Astrocyte of the spinal cord (primary cell): Measurements from ENCODE around the gene SERINC5.

Source experiments
- DNase-seq: peaks from one replicate; pipeline ENCODE4 v3.0.0; 2011; ENCODE audit warnings: low read depth, low spot score
- H3K4me3 ChIP-seq: 2 replicates; pipeline ENCODE4 v1.5.1; 2011; ENCODE audit warnings: low read depth, mild to moderate bottlenecking, low read length, moderate library complexity
- in situ Hi-C: cut with HindIII; loops from 2 replicates; pipeline ENCODE4 v1.10.0; 2017; ENCODE audit warnings: low sequenced_read_pairs
- TF ChIP-seq, protein P1 (sequence below): IDR thresholded peaks from 2 replicates; pipeline ENCODE4 v1.5.1; 2012; ENCODE audit warnings: low read depth, mild to moderate bottlenecking, low read length, inconsistent platforms

The SERINC5 gene

DNA sequence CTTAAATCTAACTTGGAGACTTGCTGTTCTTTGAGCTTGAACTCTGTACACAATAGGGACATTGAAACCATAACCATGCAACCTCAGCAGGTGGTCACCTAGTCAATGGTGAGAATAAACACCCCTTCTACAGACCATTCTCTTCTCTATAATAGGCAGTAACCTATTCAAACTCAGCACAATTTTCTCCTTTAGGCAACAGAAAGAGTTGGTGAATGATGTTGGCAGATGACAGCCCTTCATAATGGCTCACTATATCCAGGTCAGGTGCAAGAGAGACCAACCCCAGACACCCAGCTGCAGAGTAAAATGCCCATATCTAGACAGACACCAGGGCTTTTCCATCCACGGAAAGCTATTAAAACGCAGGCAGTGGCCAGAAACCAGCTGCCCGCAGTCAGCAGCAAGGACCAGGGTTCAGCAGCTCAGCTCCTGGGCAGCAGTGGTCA, 106.7 kb downstream of the SERINC5 start:
- in situ Hi-C loops: no loop called here
- H3K4me3 ChIP-seq: no peak overlapping the region
- TF ChIP-seq, protein P1, sequence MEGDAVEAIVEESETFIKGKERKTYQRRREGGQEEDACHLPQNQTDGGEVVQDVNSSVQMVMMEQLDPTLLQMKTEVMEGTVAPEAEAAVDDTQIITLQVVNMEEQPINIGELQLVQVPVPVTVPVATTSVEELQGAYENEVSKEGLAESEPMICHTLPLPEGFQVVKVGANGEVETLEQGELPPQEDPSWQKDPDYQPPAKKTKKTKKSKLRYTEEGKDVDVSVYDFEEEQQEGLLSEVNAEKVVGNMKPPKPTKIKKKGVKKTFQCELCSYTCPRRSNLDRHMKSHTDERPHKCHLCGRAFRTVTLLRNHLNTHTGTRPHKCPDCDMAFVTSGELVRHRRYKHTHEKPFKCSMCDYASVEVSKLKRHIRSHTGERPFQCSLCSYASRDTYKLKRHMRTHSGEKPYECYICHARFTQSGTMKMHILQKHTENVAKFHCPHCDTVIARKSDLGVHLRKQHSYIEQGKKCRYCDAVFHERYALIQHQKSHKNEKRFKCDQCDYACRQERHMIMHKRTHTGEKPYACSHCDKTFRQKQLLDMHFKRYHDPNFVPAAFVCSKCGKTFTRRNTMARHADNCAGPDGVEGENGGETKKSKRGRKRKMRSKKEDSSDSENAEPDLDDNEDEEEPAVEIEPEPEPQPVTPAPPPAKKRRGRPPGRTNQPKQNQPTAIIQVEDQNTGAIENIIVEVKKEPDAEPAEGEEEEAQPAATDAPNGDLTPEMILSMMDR: no peak
- no peak for DNase-seq

GRCh38 chr5:80147119-80147815, 108.6 kb downstream of the SERINC5 start:
- H3K4me3 ChIP-seq: no peak overlapping the region
- TF ChIP-seq, protein P1: no peak
- no peak for DNase-seq
- in situ Hi-C loops: no loop called here

DNA sequence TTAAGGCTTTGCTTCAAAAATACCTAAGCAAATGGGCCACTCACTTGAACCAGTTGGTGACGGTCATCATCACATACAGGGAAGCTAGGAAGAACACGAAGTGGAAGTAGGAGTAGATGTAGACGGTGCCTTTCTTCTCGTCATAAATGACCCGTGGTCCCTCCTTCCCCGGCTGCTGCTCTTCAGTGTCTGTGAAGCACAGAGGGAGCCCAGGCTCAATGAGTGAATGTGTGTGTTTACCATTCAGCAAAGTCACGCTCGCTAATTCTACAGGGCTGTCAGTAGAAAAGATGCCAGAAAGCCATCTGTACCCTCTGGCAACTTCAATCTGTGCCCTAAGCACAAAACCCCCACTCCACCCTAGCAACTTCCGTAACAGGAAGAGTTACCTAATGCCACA, 109.8 kb downstream of the SERINC5 start:
- in situ Hi-C loops: no loop called here
- TF ChIP-seq, protein P1: no peak
- DNase-seq: no peak
- no peak overlapping the region for H3K4me3 ChIP-seq

- DNase-seq: no peak
- in situ Hi-C loops: no loop called here
- no peak overlapping the region for H3K4me3 ChIP-seq
- TF ChIP-seq, protein P1: no peak
Observed at GRCh38 chr5:80143491-80143890, 112.4 kb downstream of the SERINC5 start.

- in situ Hi-C loops: no loop called here
- TF ChIP-seq, protein P1: no peak
- H3K4me3 ChIP-seq: no peak overlapping the region
- DNase-seq: no peak
Observed at GRCh38 chr5:80142996-80143395, 112.9 kb downstream of the SERINC5 start.

DNA sequence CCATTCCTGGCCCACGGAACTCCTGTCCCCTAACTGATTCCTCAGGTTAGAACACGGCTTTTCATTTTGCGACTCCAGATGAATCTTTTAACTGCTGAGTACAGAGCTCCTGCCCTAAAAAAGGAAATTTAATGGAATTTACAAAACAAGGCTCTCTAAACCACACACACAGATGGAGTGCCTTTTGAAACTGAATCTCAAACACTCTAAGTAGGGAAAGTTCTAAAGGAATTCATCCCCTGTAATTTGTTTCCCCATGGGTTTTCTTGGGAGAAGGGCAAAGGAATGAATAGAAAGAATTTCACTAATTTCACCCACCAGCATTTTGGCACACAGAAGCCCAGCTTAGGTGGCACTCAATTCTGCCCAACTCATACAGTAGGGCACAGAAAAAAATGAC, 114.2 kb downstream of the SERINC5 start:
- TF ChIP-seq, protein P1: no peak
- in situ Hi-C loops: no loop called here
- no peak overlapping the region for H3K4me3 ChIP-seq
- no peak for DNase-seq
